ENCODE results near the gene PRKAA2.
A peak's percentile ranks its signal among the peaks of the same experiment; 100 is the strongest.
"Not testable (repeated sequence)": the region's sequence is repeated elsewhere in the genome, so short reads cannot be mapped to it uniquely, and the experiment has no call there.

PRKAA2 gene

GRCh38 chr1:56644919-56645676, at the start of gene PRKAA2:
PRKAA2 (plus strand) TSS chr1:56645314; CDS start chr1:56645388, 74 bp downstream.
- Mint-ChIP-seq H3K4me3 (peak within 1 kb of the TSS; percentile 74), H3K4me1 (ENCODE audit: low read depth) (peaks cover 16% of the 10 kb centered on the region), H3K9me3 (no peaks in the 10 kb centered on the region), H3K36me3 (ENCODE audit: low read depth) (no peaks in the 10 kb centered on the region), H3K27ac (no peak within 1 kb of the TSS), H3K27me3 (peaks cover 56% of the 10 kb centered on the region)
- intact Hi-C loops (cut with micrococcal nuclease) = no loop called here

GRCh38 chr1:56595397-56596191, 49.5 kb upstream of the PRKAA2 start:
- H3K9me3 Mint-ChIP-seq; H3K4me3 Mint-ChIP-seq; H3K36me3 Mint-ChIP-seq (ENCODE audit: low read depth); H3K27ac Mint-ChIP-seq; intact Hi-C loops (cut with micrococcal nuclease); H3K27me3 Mint-ChIP-seq; H3K4me1 Mint-ChIP-seq (ENCODE audit: low read depth): not testable (repeated sequence)

- H3K4me3 Mint-ChIP-seq; H3K27ac Mint-ChIP-seq; H3K36me3 Mint-ChIP-seq (ENCODE audit: low read depth); H3K27me3 Mint-ChIP-seq; intact Hi-C loops (cut with micrococcal nuclease); H3K4me1 Mint-ChIP-seq (ENCODE audit: low read depth): not testable (repeated sequence)
- peaks cover 10% of the 10 kb centered on the region for H3K9me3 Mint-ChIP-seq
Observed at GRCh38 chr1:56610097-56610496, 35.0 kb upstream of the PRKAA2 start.

GRCh38 chr1:56610770-56611169, 34.3 kb upstream of the PRKAA2 start:
- H3K9me3 Mint-ChIP-seq = peaks cover 10% of the 10 kb centered on the region
- H3K27ac Mint-ChIP-seq; H3K4me3 Mint-ChIP-seq; H3K36me3 Mint-ChIP-seq (ENCODE audit: low read depth); H3K27me3 Mint-ChIP-seq; intact Hi-C loops (cut with micrococcal nuclease); H3K4me1 Mint-ChIP-seq (ENCODE audit: low read depth): not testable (repeated sequence)

- Mint-ChIP-seq H3K27me3 (no peaks in the 10 kb centered on the region), H3K36me3 (ENCODE audit: low read depth) (no peaks in the 10 kb centered on the region), H3K27ac (no peak overlapping the region), H3K9me3 (peaks cover 10% of the 10 kb centered on the region), H3K4me3 (no peak overlapping the region), H3K4me1 (ENCODE audit: low read depth) (no peaks in the 10 kb centered on the region)
- intact Hi-C loops (cut with micrococcal nuclease) = no loop called here
Observed at GRCh38 chr1:56617141-56617540, 28.0 kb upstream of the PRKAA2 start.

DNA sequence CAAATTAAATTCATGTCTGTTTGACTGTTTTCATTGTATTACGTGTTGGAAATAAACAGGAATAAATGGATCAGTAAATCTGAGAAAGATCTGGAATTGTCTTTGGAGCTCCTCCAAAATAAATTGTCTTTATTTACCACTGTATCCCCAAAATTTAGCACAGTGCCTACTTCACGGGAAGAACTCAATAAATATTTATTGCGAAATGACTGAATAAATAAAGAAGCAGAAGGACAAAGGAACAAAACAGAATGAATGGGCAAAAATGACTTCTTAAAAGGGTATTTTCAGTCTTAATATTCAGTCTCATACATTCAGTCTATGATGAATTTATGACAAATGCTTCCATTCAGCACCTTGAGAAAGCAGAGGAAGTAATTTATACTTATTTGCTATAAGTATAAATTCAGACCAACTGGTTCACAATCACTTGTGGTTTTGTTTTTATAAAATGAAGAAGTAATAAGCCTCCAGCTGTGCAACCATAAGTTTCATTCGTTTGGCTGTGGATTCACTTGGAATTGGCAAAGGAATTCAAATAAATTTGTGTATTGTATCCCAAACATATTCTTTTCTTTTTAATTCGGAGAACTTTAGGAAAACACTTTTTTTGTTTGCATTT, 19.2 kb upstream of the PRKAA2 start:
- Mint-ChIP-seq H3K27me3 (peaks cover 19% of the 10 kb centered on the region), H3K4me3 (no peak overlapping the region), H3K4me1 (ENCODE audit: low read depth) (no peaks in the 10 kb centered on the region), H3K9me3 (no peaks in the 10 kb centered on the region), H3K27ac (no peak overlapping the region), H3K36me3 (ENCODE audit: low read depth) (no peaks in the 10 kb centered on the region)
- intact Hi-C loops (cut with micrococcal nuclease) = no loop called here

- Mint-ChIP-seq H3K27ac (no peak overlapping the region), H3K4me1 (ENCODE audit: low read depth) (no peaks in the 10 kb centered on the region), H3K36me3 (ENCODE audit: low read depth) (no peaks in the 10 kb centered on the region), H3K27me3 (peaks cover 19% of the 10 kb centered on the region), H3K9me3 (no peaks in the 10 kb centered on the region), H3K4me3 (no peak overlapping the region)
- intact Hi-C loops (cut with micrococcal nuclease) = no loop called here
Observed at GRCh38 chr1:56626546-56626945, 18.6 kb upstream of the PRKAA2 start.

GRCh38 chr1:56627019-56627635, 18.0 kb upstream of the PRKAA2 start:
- no peaks in the 10 kb centered on the region for H3K4me1 Mint-ChIP-seq (ENCODE audit: low read depth)

GRCh38 chr1:56627636-56628039, 17.5 kb upstream of the PRKAA2 start:
- no peaks in the 10 kb centered on the region for H3K9me3 Mint-ChIP-seq
- no peak overlapping the region for H3K4me3 Mint-ChIP-seq
- intact Hi-C loops (cut with micrococcal nuclease) = no loop called here
- H3K27ac Mint-ChIP-seq = no peak overlapping the region
- H3K4me1 Mint-ChIP-seq (ENCODE audit: low read depth) = no peaks in the 10 kb centered on the region
- no peaks in the 10 kb centered on the region for H3K36me3 Mint-ChIP-seq (ENCODE audit: low read depth)
- H3K27me3 Mint-ChIP-seq = peaks cover 23% of the 10 kb centered on the region

More at GRCh38 chr1:56627019-56627635, 18.0 kb upstream of the PRKAA2 start:
- H3K36me3 Mint-ChIP-seq (ENCODE audit: low read depth) = no peaks in the 10 kb centered on the region
- intact Hi-C loops (cut with micrococcal nuclease) = no loop called here
- H3K27me3 Mint-ChIP-seq = peaks cover 20% of the 10 kb centered on the region
- no peaks in the 10 kb centered on the region for H3K9me3 Mint-ChIP-seq
- no peak overlapping the region for H3K27ac Mint-ChIP-seq
- H3K4me3 Mint-ChIP-seq = no peak overlapping the region

GRCh38 chr1:56630786-56631185, 14.3 kb upstream of the PRKAA2 start:
- H3K36me3 Mint-ChIP-seq (ENCODE audit: low read depth) = no peaks in the 10 kb centered on the region
- no peaks in the 10 kb centered on the region for H3K4me1 Mint-ChIP-seq (ENCODE audit: low read depth)
- H3K4me3 Mint-ChIP-seq = no peak overlapping the region
- intact Hi-C loops (cut with micrococcal nuclease) = no loop called here
- no peak overlapping the region for H3K27ac Mint-ChIP-seq
- peaks cover 15% of the 10 kb centered on the region for H3K27me3 Mint-ChIP-seq
- H3K9me3 Mint-ChIP-seq = no peaks in the 10 kb centered on the region

- no peaks in the 10 kb centered on the region for H3K9me3 Mint-ChIP-seq
- no peak overlapping the region for H3K4me3 Mint-ChIP-seq
- no peaks in the 10 kb centered on the region for H3K36me3 Mint-ChIP-seq (ENCODE audit: low read depth)
- H3K4me1 Mint-ChIP-seq (ENCODE audit: low read depth) = no peaks in the 10 kb centered on the region
- intact Hi-C loops (cut with micrococcal nuclease) = no loop called here
- H3K27ac Mint-ChIP-seq = no peak overlapping the region
- H3K27me3 Mint-ChIP-seq = peaks cover 15% of the 10 kb centered on the region
Observed at GRCh38 chr1:56631901-56632300, 13.2 kb upstream of the PRKAA2 start.

GRCh38 chr1:56634981-56635380, 10.1 kb upstream of the PRKAA2 start:
- Mint-ChIP-seq H3K4me3 (no peak overlapping the region), H3K27ac (no peak overlapping the region), H3K9me3 (no peaks in the 10 kb centered on the region), H3K4me1 (ENCODE audit: low read depth) (no peaks in the 10 kb centered on the region), H3K27me3 (peaks cover 4% of the 10 kb centered on the region), H3K36me3 (ENCODE audit: low read depth) (no peaks in the 10 kb centered on the region)
- intact Hi-C loops (cut with micrococcal nuclease) = no loop called here

GRCh38 chr1:56638248-56638647, 6.9 kb upstream of the PRKAA2 start:
- Mint-ChIP-seq H3K4me1 (ENCODE audit: low read depth) (no peaks in the 10 kb centered on the region), H3K9me3 (no peaks in the 10 kb centered on the region), H3K36me3 (ENCODE audit: low read depth) (no peaks in the 10 kb centered on the region), H3K4me3 (no peak overlapping the region), H3K27me3 (peaks cover 10% of the 10 kb centered on the region), H3K27ac (no peak overlapping the region)
- intact Hi-C loops (cut with micrococcal nuclease) = no loop called here

DNA sequence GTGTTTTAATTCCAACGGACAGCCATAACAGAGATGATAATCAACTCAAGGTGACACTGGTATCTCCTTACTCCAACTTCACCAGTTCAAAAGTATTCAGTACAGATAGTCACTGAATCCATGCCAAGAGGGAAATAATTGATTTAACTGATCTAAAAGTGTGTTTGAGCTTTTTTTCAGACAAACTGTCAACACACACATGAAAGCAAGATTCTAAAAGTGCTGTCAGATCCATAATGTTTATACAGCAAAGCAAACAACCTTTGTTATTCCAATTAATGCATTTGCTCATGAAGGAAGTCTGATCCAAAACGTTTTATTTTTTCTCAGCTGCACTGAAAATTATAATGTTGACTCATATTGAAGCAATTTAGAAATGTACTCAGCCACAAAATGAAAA, 5.9 kb upstream of the PRKAA2 start:
- no peak overlapping the region for H3K4me3 Mint-ChIP-seq
- H3K4me1 Mint-ChIP-seq (ENCODE audit: low read depth) = peaks cover 3% of the 10 kb centered on the region
- no peaks in the 10 kb centered on the region for H3K36me3 Mint-ChIP-seq (ENCODE audit: low read depth)
- intact Hi-C loops (cut with micrococcal nuclease) = no loop called here
- H3K9me3 Mint-ChIP-seq = no peaks in the 10 kb centered on the region
- peaks cover 14% of the 10 kb centered on the region for H3K27me3 Mint-ChIP-seq
- H3K27ac Mint-ChIP-seq = no peak overlapping the region

Measured in dendritic cell treated with granulocyte-macrophage colony-stimulating factor and Interleukin-4, amounts not matched to agents 40 ng/mL and 50 ng/mL, for 4 days (primary cell).